ENCODE measurements around the gene CACNA2D2. TPM values are rescaled to one million over a fixed set of nuclear protein-coding genes. Genes with fewer than 3 reads are reported as not detected.

CACNA2D2 gene
- total and polyA plus RNA-seq, 2 of the 8 experiments (the other 6 are each of a cell fraction or from before 2014, with no cell fraction given): 14.1 to 25.0 TPM

DNA sequence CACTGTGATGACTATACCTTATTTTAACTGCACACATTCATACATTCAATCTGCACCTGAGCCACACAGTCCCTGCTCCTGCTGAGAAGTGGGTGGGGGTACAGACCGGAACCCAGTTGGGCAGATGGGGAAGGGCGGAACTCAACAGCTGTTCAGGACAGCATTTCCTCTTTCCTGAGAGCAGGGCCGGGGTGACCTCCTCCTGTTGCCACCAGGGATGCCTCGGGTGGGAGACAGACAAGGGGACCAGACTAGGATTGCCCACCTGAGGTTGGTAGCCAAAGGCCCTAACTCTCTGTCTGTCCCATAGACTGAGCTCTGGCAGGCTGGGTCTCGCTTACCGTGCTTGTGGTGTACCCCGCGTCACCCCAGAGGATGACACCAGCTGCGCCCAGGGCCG is 184.8 kb downstream of the CACNA2D2 start:
- Histone ChIP-seq H3K27me3 (replicated peaks in 1 of 4; ENCODE audit: control insufficient read depth in 3 of 4, extremely low read depth in 1 of 4, insufficient read depth in 3 of 4, low read length in 3 of 4) (no peaks in the 10 kb centered on the region), H3K9me3 (ENCODE audit: insufficient read depth in 2 of 2, low read depth in 1 of 2, low read length in 1 of 2) (no peaks in the 10 kb centered on the region), H3K9ac (replicated peaks in 1 of 4; ENCODE audit: extremely low read depth in 1 of 4, low read depth in 3 of 4, low read length in 3 of 4) (no peak overlapping the region), H3K4me2 (ENCODE audit: insufficient read depth in 1 of 2, low read depth in 2 of 2, low read length in 2 of 2) (no peak overlapping the region), H3K23me2 (ENCODE audit: low read depth, low read length) (peaks cover 17% of the 10 kb centered on the region), H4K5ac (ENCODE audit: insufficient read length, low read depth, low read length) (no peak overlapping the region), H3K18ac (ENCODE audit: extremely low read depth, low read length) (no peak overlapping the region), H4K91ac (replicated peaks; ENCODE audit: insufficient read length, low read length) (no peak overlapping the region), H3K4me3 (ENCODE audit: extremely low read depth in 1 of 4, insufficient read depth in 2 of 4, low read depth in 3 of 4, low read length in 4 of 4) (no peak overlapping the region), H3K79me2 (ENCODE audit: control insufficient read depth in 1 of 2, insufficient read depth in 2 of 2, low read length in 2 of 2) (peaks cover 0 to 25% of the 10 kb centered on the region in 2 experiments; a peak in 3 of 4 replicates), H2BK5ac (ENCODE audit: low read depth, low read length) (no peak overlapping the region), H3K27ac (ENCODE audit: low read depth, low read length) (0 out of 2 replicates have a peak overlapping the region, but pooled peaks have one; percentile 32), H3K4me1 (replicated peaks in 1 of 4; ENCODE audit: control insufficient read depth in 3 of 4, insufficient read depth in 4 of 4, low read length in 3 of 4) (peaks cover 0 to 27% (median 18%) of the 10 kb centered on the region in 4 experiments; a peak in 6 of 7 replicates), H2AK5ac (ENCODE audit: low read depth, low read length) (no peak overlapping the region), H2BK120ac (replicated peaks; ENCODE audit: low read depth, low read length) (no peak overlapping the region), H2AFZ (ENCODE audit: low read length) (no peak overlapping the region), H2BK12ac (ENCODE audit: low read depth, low read length) (no peak overlapping the region), H3K23ac (ENCODE audit: insufficient read length) (no peak overlapping the region), H4K8ac (ENCODE audit: extremely low read depth, insufficient read depth, low read length) (0 out of 2 replicates have a peak overlapping the region, but pooled peaks have one; percentile 7), H3K36me3 (ENCODE audit: control insufficient read depth in 2 of 4, insufficient read depth in 4 of 4, low read length in 3 of 4) (peaks cover 16 to 34% (median 28%) of the 10 kb centered on the region in 4 experiments), H3K4ac (replicated peaks; ENCODE audit: insufficient read length, low read depth, low read length) (no peak overlapping the region), H2BK15ac (ENCODE audit: low read length) (no peak overlapping the region), H3K56ac (replicated peaks; ENCODE audit: insufficient read length, low read depth, low read length) (no peak overlapping the region), H3K79me1 (ENCODE audit: low read depth, low read length) (peaks cover 20% of the 10 kb centered on the region), H4K20me1 (replicated peaks in 1 of 2; ENCODE audit: control insufficient read depth in 1 of 2, insufficient read depth in 2 of 2, low read length in 2 of 2) (peaks cover 19 to 35% of the 10 kb centered on the region in 2 experiments), H3K14ac (ENCODE audit: insufficient read length) (no peak overlapping the region), H2BK20ac (ENCODE audit: low read length) (no peak overlapping the region)
- 92% methylated on average over 10 of the region's 10 CpGs; no CpG with 5 or more reads in 1 of the 2 experiments for WGBS, 2 experiments (ENCODE audit: extremely low coverage in 1 of 2, insufficient coverage in 1 of 2, insufficient read length in 1 of 2, insufficient replicate concordance in 2 of 2, low coverage in 1 of 2, low lambda C conversion rate in 2 of 2, missing lambda C conversion rate in 1 of 2)
- DNase-seq (ENCODE audit: low read depth in 1 of 2, low spot score in 2 of 2) (no peak), FAIRE-seq (no peak)
- ChIA-PET POLR2A (ENCODE audit: partially characterized antibody) (interaction anchor here (0.8 to 12.6 kb wide), 7 partner anchors 11 to 67 kb away, joined by 3 to 149 read pairs (median 5); partner anchors contain the start of genes HYAL1, HYAL3, NAA80 and TUSC2), CTCF (ENCODE audit: partially characterized antibody) (interaction anchor here (0.6 to 3.9 kb wide), 10 partner anchors 10 to 197 kb away, joined by 3 to 17 read pairs (median 4); partner anchors contain the start of genes HYAL1 and TUSC2)
- TF ChIP-seq CBX5 (IDR thresholded peaks at IDR 0.05; ENCODE audit: low read depth, low read length): no peak
- no peak for TF ChIP-seq KDM1A (IDR thresholded peaks at IDR 0.05; ENCODE audit: borderline replicate concordance, low read length)
- no peak for TF ChIP-seq CTBP2 (IDR thresholded peaks at IDR 0.05; ENCODE audit: borderline replicate concordance, insufficient read depth, insufficient read length, low read length)
- no peak for TF ChIP-seq JUND (IDR thresholded peaks at IDR 0.05; ENCODE audit: low read length)
- TF ChIP-seq ATF2 (IDR thresholded peaks at IDR 0.05; ENCODE audit: low read length): no peak
- no peak for TF ChIP-seq SUZ12 (IDR thresholded peaks at IDR 0.05; ENCODE audit: low read length)
- no peak for TF ChIP-seq E2F6 (IDR thresholded peaks at IDR 0.05)
- no peak for TF ChIP-seq POU5F1 (IDR thresholded peaks at IDR 0.05; ENCODE audit: low read depth, low read length)
- no peak for TF ChIP-seq MAFK (IDR thresholded peaks at IDR 0.05; ENCODE audit: low read depth, low read length)
- TF ChIP-seq CBX8 (IDR thresholded peaks at IDR 0.05; ENCODE audit: borderline replicate concordance, low read depth, low read length): no peak
- no peak for TF ChIP-seq NRF1 (IDR thresholded peaks at IDR 0.05; ENCODE audit: low read depth, low read length)

All from H1 (cell line).